GM18499 (cell line): Measurements from ENCODE around the gene NNT.
"Not testable (repeated sequence)": the region's sequence is repeated elsewhere in the genome, so short reads cannot be mapped to it uniquely, and the experiment has no call there.

Experiments
- ATAC-seq: cut with Tn5 transposase; IDR thresholded peaks from one replicate; pipeline ENCODE4 v1.9.1; 2021; ENCODE audit warnings: moderate number of reproducible peaks; ENCODE audit not compliant: insufficient read depth, unreplicated experiment

NNT gene

GRCh38 chr5:43602461-43603343, at the start of gene NNT:
Gene NNT, plus strand, starts transcription at chr5:43603180. Its CDS starts 6,016 bp downstream, at chr5:43609196.
- peak; percentile 45 for ATAC-seq

GRCh38 chr5:43553381-43553780, 49.6 kb upstream of the NNT start:
- ATAC-seq = no peak

- ATAC-seq = no peak
Observed at GRCh38 chr5:43554497-43554896, 48.5 kb upstream of the NNT start.

GRCh38 chr5:43555895-43556606, 46.9 kb upstream of the NNT start:
- no peak for ATAC-seq

GRCh38 chr5:43556607-43556856, 46.4 kb upstream of the NNT start:
- not testable (repeated sequence) for ATAC-seq

GRCh38 chr5:43556857-43557542, 46.0 kb upstream of the NNT start, which contains the start of gene PAIP1:
Gene PAIP1, minus strand, starts transcription at chr5:43557077. Its CDS starts 231 bp downstream, at chr5:43556846.
- ATAC-seq = peak; percentile 72

- no peak for ATAC-seq
Observed at GRCh38 chr5:43560128-43560527, 42.9 kb upstream of the NNT start.

GRCh38 chr5:43561356-43561755, 41.6 kb upstream of the NNT start:
- no peak for ATAC-seq

GRCh38 chr5:43563321-43563720, 39.7 kb upstream of the NNT start:
- ATAC-seq = no peak

GRCh38 chr5:43564289-43564850, 38.6 kb upstream of the NNT start:
- no peak for ATAC-seq

- ATAC-seq = no peak
Observed at GRCh38 chr5:43565043-43565442, 37.9 kb upstream of the NNT start.

- no peak for ATAC-seq
Observed at GRCh38 chr5:43567967-43568366, 35.0 kb upstream of the NNT start.

GRCh38 chr5:43569236-43569746, 33.7 kb upstream of the NNT start:
- no peak for ATAC-seq

GRCh38 chr5:43570450-43571158, 32.4 kb upstream of the NNT start:
- ATAC-seq = no peak

GRCh38 chr5:43571237-43571636, 31.7 kb upstream of the NNT start:
- ATAC-seq = no peak

- ATAC-seq = no peak
Observed at GRCh38 chr5:43572357-43572756, 30.6 kb upstream of the NNT start.

GRCh38 chr5:43573058-43573457, 29.9 kb upstream of the NNT start:
- no peak for ATAC-seq

GRCh38 chr5:43580402-43581210, 22.4 kb upstream of the NNT start:
- ATAC-seq = not testable (repeated sequence)

- no peak for ATAC-seq
Observed at GRCh38 chr5:43581398-43581797, 21.6 kb upstream of the NNT start.
